HepG2 (cell line): ENCODE data around the gene UQCR10. TPM values are rescaled to one million over a fixed set of nuclear protein-coding genes. Genes with fewer than 3 reads are reported as not detected.
A peak's percentile ranks its signal among the peaks of the same experiment; 100 is the strongest.

Experiments
- ATAC-seq: fragments of 200-7000 bp; cut with Tn5 transposase; 3 replicates; pipeline ENCODE4 v1.9.1; 2020; ENCODE audit warnings: mild to moderate bottlenecking, moderate library complexity
- BruUV-seq: library from RNA; stranded (reverse); fragments of 400-500 nt; replicated peaks from 2 replicates; lab custom pipeline; 2021; lab: Mats Ljungman, UMichigan
- CTCF ChIA-PET: fragments of 300-600 bp; formaldehyde crosslinking; extraction: SDS; loops from one replicate; lab custom pipeline; 2021; ENCODE audit warnings: low total read pairs, inconsistent platforms, low intra/inter-chr PET ratio; lab: Yijun Ruan, JAX
- POLR2A ChIA-PET: fragments of 350-600 bp; sonication (Branson Sonifier 250); formaldehyde crosslinking; loops from one replicate; lab custom pipeline; 2020; ENCODE audit warnings: antibody characterized with exemption, inconsistent platforms; lab: Yijun Ruan, JAX
- DNase-seq: peaks from one replicate; pipeline ENCODE4 v3.0.0-alpha.2; 2015; ENCODE audit warnings: low spot score
- FAIRE-seq: peaks from 3 replicates; lab custom pipeline; 2011; peaks lifted over from hg19 to GRCh38; lab: Jason Lieb, UNC
- H2AFZ ChIP-seq: one replicate; pipeline ENCODE4 v1.6.1; 2011; ENCODE audit warnings: low read length, inconsistent platforms
- H3K27ac ChIP-seq: fragments of 300-600 bp; 3 replicates; pipeline ENCODE4 v1.8.0; 2011; ENCODE audit warnings: mixed run types, mild to moderate bottlenecking, mixed read lengths, low read length, inconsistent platforms; ENCODE audit not compliant: insufficient read depth; ENCODE audit errors: extremely low read length
- H3K27me3 ChIP-seq, 2 experiments: fragments of 200-600 bp in 1 of 2; 2 replicates in 1 of 2; 3 replicates in 1 of 2; pipeline versions ENCODE4 v1.6.0 to v1.8.0; 2011; ENCODE audit warnings: low read length in 2 of 2, mild to moderate bottlenecking in 2 of 2, moderate library complexity in 2 of 2, inconsistent platforms in 1 of 2; ENCODE audit not compliant: insufficient read depth in 2 of 2, control insufficient read depth in 1 of 2
- H3K36me3 ChIP-seq, 2 experiments: fragments of 200-600 bp in 1 of 2; replicated peaks in 1 of 2; 2 replicates in 1 of 2; 3 replicates in 1 of 2; pipeline versions ENCODE4 v1.5.1 to v1.8.0; 2011; ENCODE audit warnings: low read length in 2 of 2, inconsistent platforms in 1 of 2; ENCODE audit not compliant: insufficient read depth in 2 of 2, control insufficient read depth in 1 of 2
- H3K4me1 ChIP-seq: 2 replicates; pipeline ENCODE4 v1.5.1; 2012; ENCODE audit warnings: low read length, inconsistent platforms; ENCODE audit not compliant: insufficient read depth
- H3K4me2 ChIP-seq: 2 replicates; pipeline ENCODE4 v1.6.0; 2011; ENCODE audit warnings: low read depth, low read length, inconsistent platforms
- H3K4me3 ChIP-seq, 3 experiments: fragments of 200-600 bp in 1 of 3; sonication (generic), shearing (Covaris generic) in 1 of 3; replicated peaks in 1 of 3; 2 replicates each; pipeline ENCODE4 v1.5.1; 2011 to 2016; ENCODE audit warnings: low read length in 3 of 3, inconsistent platforms in 2 of 3, low read depth in 2 of 3, mild to moderate bottlenecking in 2 of 3, control low read depth in 1 of 3, mixed read lengths in 1 of 3; ENCODE audit not compliant: insufficient read depth in 1 of 3
- H3K79me2 ChIP-seq: one replicate; pipeline ENCODE4 v1.6.1; 2011; ENCODE audit warnings: low read length, inconsistent platforms; ENCODE audit not compliant: insufficient read depth
- H3K9ac ChIP-seq: 2 replicates; pipeline ENCODE4 v1.6.0; 2011; ENCODE audit warnings: mild to moderate bottlenecking, low read depth, low read length, inconsistent platforms; ENCODE audit not compliant: insufficient read depth
- H3K9me3 ChIP-seq: 2 replicates; pipeline ENCODE4 v1.5.1; 2012; ENCODE audit warnings: mild to moderate bottlenecking, low read length
- H4K20me1 ChIP-seq: 2 replicates; pipeline ENCODE4 v1.6.0; 2011; ENCODE audit warnings: inconsistent platforms, mild to moderate bottlenecking, low read length, moderate library complexity; ENCODE audit not compliant: insufficient read depth
- HNF4A ChIP-seq: sonication (generic); formaldehyde crosslinking; IDR thresholded peaks from 2 replicates; pipeline ENCODE4 v1.4.0; 2020; ENCODE audit warnings: missing genetic modification reagents
- SP4 ChIP-seq: sonication (generic); formaldehyde crosslinking; IDR thresholded peaks from 2 replicates; pipeline ENCODE4 v1.8.1; 2023; ENCODE audit warnings: mild to moderate bottlenecking, missing genetic modification reagents
- ZNF652 ChIP-seq: IDR thresholded peaks from 2 replicates; pipeline ENCODE4 v1.6.1; 2016; ENCODE audit warnings: low read depth, borderline replicate concordance
- ZNF687 ChIP-seq: sonication (generic); formaldehyde crosslinking; IDR thresholded peaks from 2 replicates; pipeline ENCODE4 v1.5.1; 2020; ENCODE audit warnings: mild to moderate bottlenecking, missing genetic modification reagents, moderate library complexity
- WGBS: methylation state at CpG from one replicate; pipeline ENCODE4 v1.1.6; 2017; ENCODE audit warnings: low lambda C conversion rate; 5-methylcytosine and 5-hydroxymethylcytosine counted together
- in situ Hi-C: cut with HindIII; loops from 2 replicates; pipeline ENCODE4 v1.10.0; 2017; ENCODE audit warnings: low pct_unique_long_range_greater_than_20kb; ENCODE audit not compliant: extremely low pct_ligation_motif_present
- intact Hi-C: fragments of 100-400 bp; cut with micrococcal nuclease; formaldehyde crosslinking; loops from one replicate; pipeline ENCODE4 v1.10.0; 2022; ENCODE audit not compliant: unreplicated experiment
- polyA plus RNA-seq, 8 experiments: library from polyadenylated mRNA; depleted of rRNA in 3 of 8; stranded (reverse) in 7 of 8; unstranded in 1 of 8; fragments of >200 nt; fragmentation: Illumina TruSeq in 4 of 8; extraction: Trizol in 4 of 8; gene quantifications; 2 replicates each; pipeline versions ENCODE4 v1.2.1 to v1.2.3, GENCODE V29; 2011 to 2016; ENCODE audit warnings: low read depth in 4 of 8, missing spikeins in 1 of 8, mixed read lengths in 1 of 8; ENCODE audit not compliant: insufficient read depth in 1 of 8
- total RNA-seq, 5 experiments: library from RNA; depleted of rRNA; stranded (reverse); fragments of >200 nt; fragmentation: Illumina TruSeq; extraction: Trizol; gene quantifications; 2 replicates each; pipeline ENCODE4 v1.2.3, GENCODE V29; 2016; ENCODE audit warnings: low read depth in 1 of 5
- TF ChIP-seq, protein P1 (sequence below): sonication (generic); formaldehyde crosslinking; IDR thresholded peaks from 2 replicates; pipeline ENCODE4 v1.5.0; 2020; ENCODE audit warnings: missing genetic modification reagents, mild to moderate bottlenecking, borderline replicate concordance
- TF ChIP-seq, protein P2 (sequence below): sonication (generic); formaldehyde crosslinking; IDR thresholded peaks from 2 replicates; pipeline ENCODE4 v1.4.0; 2020; ENCODE audit warnings: missing genetic modification reagents, mild to moderate bottlenecking, borderline replicate concordance

The UQCR10 gene
- total and polyA plus RNA-seq, 2 of the 13 experiments (the other 11 are each of a cell fraction or from before 2014, with no cell fraction given): 225 to 232 TPM

DNA sequence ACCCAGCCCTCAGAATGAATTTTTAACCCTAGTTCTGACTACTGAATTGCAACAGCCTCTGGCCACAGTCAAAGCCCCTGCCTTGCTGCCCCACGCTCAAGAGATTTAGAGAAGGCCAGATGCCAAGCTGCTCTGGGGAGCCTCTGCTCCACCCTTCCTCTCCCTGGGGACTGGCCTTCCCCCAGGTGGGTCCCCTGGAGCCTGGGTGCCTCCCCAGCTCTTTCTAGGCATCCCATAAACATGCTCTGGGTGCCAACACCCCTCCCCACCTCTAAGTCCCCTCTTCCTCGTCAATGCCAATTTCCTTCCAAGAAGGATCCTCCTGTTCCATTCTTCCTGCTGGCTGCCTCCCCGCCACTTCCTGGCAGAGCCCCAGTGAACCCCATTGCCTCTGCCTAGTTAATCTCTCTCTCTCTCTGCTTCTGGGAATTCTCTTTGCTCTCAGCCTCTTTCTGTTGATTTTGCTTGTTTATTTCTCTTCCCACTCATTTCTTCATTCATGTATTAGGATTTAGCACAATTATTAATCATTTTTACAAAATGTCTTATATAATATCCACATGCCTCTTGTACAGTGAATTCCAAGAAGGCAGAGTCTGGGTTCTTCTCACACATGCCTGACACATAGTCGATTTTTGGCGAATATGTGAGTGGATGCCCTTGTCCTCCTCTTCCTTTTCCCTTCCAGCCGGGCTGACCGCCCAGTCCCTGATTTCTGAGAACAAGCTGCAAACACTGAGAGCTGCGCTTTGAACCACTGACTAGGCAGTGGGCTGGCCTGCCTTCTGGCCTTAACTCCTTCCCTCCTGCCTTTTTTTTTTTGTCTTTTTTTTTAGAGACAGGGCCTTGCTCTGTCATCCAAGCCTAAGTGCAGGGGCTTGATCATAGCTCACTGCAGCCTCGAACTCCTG lies 17.5 kb downstream of the UQCR10 start:
- peak; percentile 11; the same call in 1 of the 3 replicates for ATAC-seq
- H3K27ac ChIP-seq: peak overlapping the region; percentile 28

More for the DNA sequence above, 17.5 kb downstream of the UQCR10 start:
- H3K9ac ChIP-seq: no peak overlapping the region
- peaks cover 10 to 19% of the 10 kb centered on the region in 2 experiments for H3K36me3 ChIP-seq
- ChIA-PET CTCF (no interaction called here), POLR2A (interaction anchor here (0.9 to 2.5 kb wide), 2 partner anchors 13 to 22 kb away, joined by 3 to 8 read pairs; no protein-coding TSS in a partner anchor)
- H3K79me2 ChIP-seq: no peaks in the 10 kb centered on the region
- H3K4me1 ChIP-seq: peaks cover 82% of the 10 kb centered on the region
- WGBS: 40% methylated on average over 9 of the region's 9 CpGs
- H4K20me1 ChIP-seq: no peaks in the 10 kb centered on the region
- peak; percentile 66 for FAIRE-seq
- no peaks in the 10 kb centered on the region for H3K27me3 ChIP-seq
- H2AFZ ChIP-seq: no peak overlapping the region
- intact Hi-C loops: no loop called here
- H3K9me3 ChIP-seq: no peaks in the 10 kb centered on the region
- DNase-seq: peak; percentile 38
- TF ChIP-seq, protein P1, sequence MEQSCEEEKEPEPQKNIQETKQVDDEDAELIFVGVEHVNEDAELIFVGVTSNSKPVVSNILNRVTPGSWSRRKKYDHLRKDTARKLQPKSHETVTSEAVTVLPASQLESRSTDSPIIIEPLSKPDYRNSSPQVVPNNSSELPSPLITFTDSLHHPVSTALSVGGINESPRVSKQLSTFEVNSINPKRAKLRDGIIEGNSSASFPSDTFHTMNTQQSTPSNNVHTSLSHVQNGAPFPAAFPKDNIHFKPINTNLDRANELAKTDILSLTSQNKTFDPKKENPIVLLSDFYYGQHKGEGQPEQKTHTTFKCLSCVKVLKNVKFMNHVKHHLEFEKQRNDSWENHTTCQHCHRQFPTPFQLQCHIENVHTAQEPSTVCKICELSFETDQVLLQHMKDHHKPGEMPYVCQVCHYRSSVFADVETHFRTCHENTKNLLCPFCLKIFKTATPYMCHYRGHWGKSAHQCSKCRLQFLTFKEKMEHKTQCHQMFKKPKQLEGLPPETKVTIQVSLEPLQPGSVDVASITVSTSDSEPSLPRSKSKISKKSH (CRISPR knock-in tag): no peak
- peak; percentile 21; the same call in 1 of the 2 replicates for TF ChIP-seq ZNF687 (CRISPR knock-in tag)
- no peak for TF ChIP-seq SP4
- 0 out of 2 replicates have a peak, but pooled peaks have one; percentile 6 for TF ChIP-seq HNF4A
- TF ChIP-seq, protein P2, sequence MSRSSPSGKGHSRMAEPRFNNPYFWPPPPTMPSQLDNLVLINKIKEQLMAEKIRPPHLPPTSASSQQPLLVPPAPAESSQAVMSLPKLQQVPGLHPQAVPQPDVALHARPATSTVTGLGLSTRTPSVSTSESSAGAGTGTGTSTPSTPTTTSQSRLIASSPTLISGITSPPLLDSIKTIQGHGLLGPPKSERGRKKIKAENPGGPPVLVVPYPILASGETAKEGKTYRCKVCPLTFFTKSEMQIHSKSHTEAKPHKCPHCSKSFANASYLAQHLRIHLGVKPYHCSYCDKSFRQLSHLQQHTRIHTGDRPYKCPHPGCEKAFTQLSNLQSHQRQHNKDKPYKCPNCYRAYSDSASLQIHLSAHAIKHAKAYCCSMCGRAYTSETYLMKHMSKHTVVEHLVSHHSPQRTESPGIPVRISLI (CRISPR knock-in tag): peak; percentile 37; the same call in 1 of the 2 replicates
- TF ChIP-seq ZNF652: peak; percentile 87
- H3K4me2 ChIP-seq: peak overlapping the region; percentile 58
- in situ Hi-C loops: no loop called here
- H3K4me3 ChIP-seq: peak overlapping the region in 1 of 3 experiments; percentile 25; a peak in 1 of 6 replicates
- no TSS peak for BruUV-seq
